ENCODE measurements around the gene STH. TPM values are rescaled to one million over a fixed set of nuclear protein-coding genes. Genes with fewer than 3 reads are reported as not detected.

The STH gene
- total and polyA plus RNA-seq, 3 donors from 2014 or later, result 1.3 TPM; not detected in 2

DNA sequence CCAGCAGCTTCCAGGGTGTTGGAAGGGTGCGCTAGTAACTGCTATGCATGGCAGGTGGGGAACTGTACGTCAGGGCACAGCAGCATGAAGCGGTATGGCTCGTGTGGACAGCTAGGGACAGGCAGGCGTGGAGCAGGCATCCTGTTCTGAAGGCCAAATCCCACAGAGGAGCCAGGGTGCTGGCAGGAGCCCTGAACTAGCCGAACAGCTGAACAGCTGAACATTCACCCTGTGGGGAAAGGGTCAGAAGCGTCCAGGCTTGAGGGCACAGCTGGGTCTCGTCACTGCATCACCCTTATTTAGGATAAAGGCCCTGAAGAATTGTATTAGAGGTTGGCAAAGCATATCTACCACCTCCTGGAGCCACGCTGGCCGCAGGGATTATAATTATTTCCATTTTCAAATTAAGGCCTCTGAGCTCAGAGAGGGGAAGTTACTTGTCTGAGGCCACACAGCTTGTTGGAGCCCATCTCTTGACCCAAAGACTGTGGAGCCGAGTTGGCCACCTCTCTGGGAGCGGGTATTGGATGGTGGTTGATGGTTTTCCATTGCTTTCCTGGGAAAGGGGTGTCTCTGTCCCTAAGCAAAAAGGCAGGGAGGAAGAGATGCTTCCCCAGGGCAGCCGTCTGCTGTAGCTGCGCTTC, 3.3 kb upstream of the STH start:
- intact Hi-C loops (cut with DNase I; ENCODE audit: low total_unique reads), result no loop called here
- DNase-seq, result no peak
- TF ChIP-seq, protein P1, sequence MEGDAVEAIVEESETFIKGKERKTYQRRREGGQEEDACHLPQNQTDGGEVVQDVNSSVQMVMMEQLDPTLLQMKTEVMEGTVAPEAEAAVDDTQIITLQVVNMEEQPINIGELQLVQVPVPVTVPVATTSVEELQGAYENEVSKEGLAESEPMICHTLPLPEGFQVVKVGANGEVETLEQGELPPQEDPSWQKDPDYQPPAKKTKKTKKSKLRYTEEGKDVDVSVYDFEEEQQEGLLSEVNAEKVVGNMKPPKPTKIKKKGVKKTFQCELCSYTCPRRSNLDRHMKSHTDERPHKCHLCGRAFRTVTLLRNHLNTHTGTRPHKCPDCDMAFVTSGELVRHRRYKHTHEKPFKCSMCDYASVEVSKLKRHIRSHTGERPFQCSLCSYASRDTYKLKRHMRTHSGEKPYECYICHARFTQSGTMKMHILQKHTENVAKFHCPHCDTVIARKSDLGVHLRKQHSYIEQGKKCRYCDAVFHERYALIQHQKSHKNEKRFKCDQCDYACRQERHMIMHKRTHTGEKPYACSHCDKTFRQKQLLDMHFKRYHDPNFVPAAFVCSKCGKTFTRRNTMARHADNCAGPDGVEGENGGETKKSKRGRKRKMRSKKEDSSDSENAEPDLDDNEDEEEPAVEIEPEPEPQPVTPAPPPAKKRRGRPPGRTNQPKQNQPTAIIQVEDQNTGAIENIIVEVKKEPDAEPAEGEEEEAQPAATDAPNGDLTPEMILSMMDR (IDR thresholded peaks at IDR 0.05), result no peak
- no peak for TF ChIP-seq POLR2A (IDR thresholded peaks at IDR 0.05)
- H3K9me3 ChIP-seq, result no peaks in the 10 kb centered on the region
- no peak overlapping the region for H3K27ac ChIP-seq
- WGBS, 2 donors, result 78 to 83% methylated on average over 14 of the region's 14 CpGs
- no peak overlapping the region for H3K4me3 ChIP-seq
- no peaks in the 10 kb centered on the region for H3K4me1 ChIP-seq
- no peaks in the 10 kb centered on the region for H3K27me3 ChIP-seq
- no peaks in the 10 kb centered on the region for H3K36me3 ChIP-seq (ENCODE audit: low read depth, missing control alignments)

GRCh38 chr17:45996282-45996937, 2.6 kb upstream of the STH start:
- no peak for TF ChIP-seq POLR2A (IDR thresholded peaks at IDR 0.05)
- TF ChIP-seq, protein P1 (IDR thresholded peaks at IDR 0.05), result no peak
- WGBS, 2 donors, result 54 to 93% methylated on average over 2 to 31 of the region's 31 CpGs
- Histone ChIP-seq H3K36me3 (ENCODE audit: low read depth, missing control alignments) (no peaks in the 10 kb centered on the region), H3K9me3 (no peaks in the 10 kb centered on the region), H3K4me1 (no peaks in the 10 kb centered on the region), H3K4me3 (no peak overlapping the region), H3K27ac (no peak overlapping the region), H3K27me3 (no peaks in the 10 kb centered on the region)
- intact Hi-C loops (cut with DNase I; ENCODE audit: low total_unique reads), result no loop called here
- no peak for DNase-seq

- Histone ChIP-seq H3K4me3 (no peak overlapping the region), H3K27me3 (no peaks in the 10 kb centered on the region), H3K4me1 (no peaks in the 10 kb centered on the region), H3K36me3 (ENCODE audit: low read depth, missing control alignments) (no peaks in the 10 kb centered on the region), H3K27ac (no peak overlapping the region), H3K9me3 (no peaks in the 10 kb centered on the region)
- no peak for TF ChIP-seq POLR2A (IDR thresholded peaks at IDR 0.05)
- TF ChIP-seq, protein P1 (IDR thresholded peaks at IDR 0.05), result no peak
- WGBS, 2 donors, result 83 to 91% methylated on average over 12 to 13 of the region's 13 CpGs
- intact Hi-C loops (cut with DNase I; ENCODE audit: low total_unique reads), result no loop called here
- DNase-seq, result no peak
Measured at GRCh38 chr17:45997166-45997565, 1.9 kb upstream of the STH start.

- no peak for TF ChIP-seq POLR2A (IDR thresholded peaks at IDR 0.05)
- TF ChIP-seq, protein P1 (IDR thresholded peaks at IDR 0.05), result no peak
- intact Hi-C loops (cut with DNase I; ENCODE audit: low total_unique reads), result no loop called here
- WGBS, 2 donors, result 87 to 90% methylated on average over 9 of the region's 9 CpGs
- DNase-seq, result no peak
- no peaks in the 10 kb centered on the region for H3K27me3 ChIP-seq
- no peaks in the 10 kb centered on the region for H3K36me3 ChIP-seq (ENCODE audit: low read depth, missing control alignments)
- H3K27ac ChIP-seq, result no peak overlapping the region
- no peaks in the 10 kb centered on the region for H3K9me3 ChIP-seq
- no peak overlapping the region for H3K4me3 ChIP-seq
- H3K4me1 ChIP-seq, result no peaks in the 10 kb centered on the region
Measured at GRCh38 chr17:45997624-45998023, 1.4 kb upstream of the STH start.

All from testis (tissue), 3 donors.